MM.1S (cell line): ENCODE measurements around the gene MED27.
A peak's percentile ranks its signal among the peaks of the same experiment; 100 is the strongest.

Source experiments
- DNase-seq: peaks from one replicate; pipeline ENCODE4 v3.0.0-alpha.2; 2015
- H2AFZ ChIP-seq: fragments of 300-600 bp; sonication (generic); 2 replicates; pipeline ENCODE4 v1.6.0; 2016; ENCODE audit warnings: antibody characterized with exemption, low read length
- H3F3A ChIP-seq: fragments of 300-600 bp; sonication (generic); 2 replicates; pipeline ENCODE4 v1.6.1; 2016; ENCODE audit warnings: mild to moderate bottlenecking, antibody characterized with exemption, low read length, moderate library complexity, mixed read lengths; ENCODE audit not compliant: insufficient read depth
- H3K27ac ChIP-seq: fragments of 300-600 bp; sonication (generic); 2 replicates; pipeline ENCODE4 v1.5.1; 2016; ENCODE audit warnings: mild to moderate bottlenecking, low read length
- H3K27me3 ChIP-seq: fragments of 300-600 bp; sonication (generic); replicated peaks from 2 replicates; pipeline ENCODE4 v1.6.0; 2016; ENCODE audit warnings: low read length; ENCODE audit not compliant: insufficient read depth
- H3K36me3 ChIP-seq: fragments of 300-600 bp; sonication (generic); replicated peaks from 2 replicates; pipeline ENCODE4 v1.6.1; 2016; ENCODE audit warnings: mild to moderate bottlenecking, low read length, mixed read lengths; ENCODE audit not compliant: insufficient read depth
- H3K4me1 ChIP-seq: fragments of 300-600 bp; sonication (generic); 2 replicates; pipeline ENCODE4 v1.6.1; 2016; ENCODE audit warnings: low read length, mixed read lengths
- H3K4me2 ChIP-seq: fragments of 300-600 bp; sonication (generic); 2 replicates; pipeline ENCODE4 v1.6.0; 2016; ENCODE audit warnings: low read depth, low read length
- H3K4me3 ChIP-seq: fragments of 300-600 bp; sonication (generic); 2 replicates; pipeline ENCODE4 v1.5.1; 2016; ENCODE audit warnings: low read length, mixed read lengths
- H3K79me2 ChIP-seq: fragments of 300-600 bp; sonication (generic); 2 replicates; pipeline ENCODE4 v1.6.1; 2016; ENCODE audit warnings: mixed run types, low read length, mixed read lengths
- H3K9ac ChIP-seq: fragments of 300-600 bp; sonication (generic); 2 replicates; pipeline ENCODE4 v1.6.1; 2016; ENCODE audit warnings: low read length, mixed read lengths
- H3K9me2 ChIP-seq: fragments of 300-600 bp; sonication (generic); replicated peaks from 2 replicates; pipeline ENCODE4 v1.6.1; 2016; ENCODE audit warnings: mild to moderate bottlenecking, low read length, mixed read lengths; ENCODE audit not compliant: insufficient read depth
- H3K9me3 ChIP-seq: fragments of 300-600 bp; sonication (generic); replicated peaks from 2 replicates; pipeline ENCODE4 v1.6.1; 2016; ENCODE audit warnings: mild to moderate bottlenecking, low read length, mixed read lengths; ENCODE audit not compliant: insufficient read depth
- H4K20me1 ChIP-seq: fragments of 300-600 bp; sonication (generic); 2 replicates; pipeline ENCODE4 v1.6.1; 2016; ENCODE audit warnings: mild to moderate bottlenecking, low read length, moderate library complexity, mixed read lengths; ENCODE audit not compliant: insufficient read depth
- EZH2 ChIP-seq: fragments of 300-600 bp; sonication (generic); optimal IDR thresholded peaks from 2 replicates; pipeline ENCODE3; 2017; ENCODE audit warnings: low read depth, mild to moderate bottlenecking, antibody characterized with exemption, low read length, mixed read lengths
- EZH2phosphoT487 ChIP-seq: fragments of 300-600 bp; sonication (generic); IDR thresholded peaks from 2 replicates; pipeline ENCODE4 v1.6.1; 2018; ENCODE audit warnings: antibody characterized with exemption, low read length
- TF ChIP-seq, protein P1 (sequence below): fragments of 300-600 bp; sonication (generic); IDR thresholded peaks from 2 replicates; pipeline ENCODE4 v1.5.1; 2016; ENCODE audit warnings: antibody characterized with exemption, low read length, mixed read lengths

MED27 gene

DNA sequence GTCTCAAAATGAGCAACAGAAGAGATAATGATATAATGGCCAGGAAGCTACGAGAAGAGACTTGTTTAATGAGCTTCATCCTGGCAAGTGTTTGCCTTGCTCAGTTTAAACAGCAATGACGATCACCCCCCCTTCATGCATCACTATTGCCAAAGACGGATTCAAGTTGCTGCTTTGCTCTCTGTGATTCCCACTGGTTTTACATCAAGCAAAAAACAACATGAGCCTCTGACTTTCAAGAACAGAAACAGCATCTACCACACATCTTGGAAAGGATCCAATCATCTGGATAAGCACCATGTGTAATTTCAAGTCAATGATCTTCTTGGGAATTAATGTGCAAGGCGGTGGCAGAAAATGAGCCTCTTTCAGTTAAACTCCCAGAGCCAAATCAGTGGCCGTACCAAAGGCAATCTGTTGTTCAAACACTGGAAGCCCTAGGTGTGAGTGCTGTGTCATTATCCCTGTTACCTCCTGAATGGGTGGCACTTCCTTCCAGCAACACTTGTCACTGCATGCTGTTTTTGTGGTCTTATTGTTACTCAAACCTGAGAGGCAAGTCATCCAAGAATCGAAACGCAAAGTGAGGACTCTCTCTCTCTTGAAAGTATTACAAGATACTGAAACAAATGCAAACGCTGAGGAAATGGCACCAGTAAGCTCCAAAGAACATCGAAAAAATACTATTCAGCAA lies 72.8 kb downstream of the MED27 start:
- no peak overlapping the region for H2AFZ ChIP-seq
- H3K27me3 ChIP-seq = no peaks in the 10 kb centered on the region
- TF ChIP-seq EZH2phosphoT487 = no peak
- no peak overlapping the region for H3K4me2 ChIP-seq
- H3F3A ChIP-seq = no peaks in the 10 kb centered on the region; the same call in 1 of the 2 replicates
- no peaks in the 10 kb centered on the region for H3K9me3 ChIP-seq
- H3K4me3 ChIP-seq = no peak overlapping the region
- H3K9ac ChIP-seq = no peak overlapping the region
- no peaks in the 10 kb centered on the region for H3K79me2 ChIP-seq
- H3K4me1 ChIP-seq = no peaks in the 10 kb centered on the region
- no peaks in the 10 kb centered on the region for H3K36me3 ChIP-seq
- H3K9me2 ChIP-seq = no peaks in the 10 kb centered on the region
- H3K27ac ChIP-seq = no peak overlapping the region
- peak; percentile 63 for DNase-seq
- H4K20me1 ChIP-seq = no peaks in the 10 kb centered on the region

DNA sequence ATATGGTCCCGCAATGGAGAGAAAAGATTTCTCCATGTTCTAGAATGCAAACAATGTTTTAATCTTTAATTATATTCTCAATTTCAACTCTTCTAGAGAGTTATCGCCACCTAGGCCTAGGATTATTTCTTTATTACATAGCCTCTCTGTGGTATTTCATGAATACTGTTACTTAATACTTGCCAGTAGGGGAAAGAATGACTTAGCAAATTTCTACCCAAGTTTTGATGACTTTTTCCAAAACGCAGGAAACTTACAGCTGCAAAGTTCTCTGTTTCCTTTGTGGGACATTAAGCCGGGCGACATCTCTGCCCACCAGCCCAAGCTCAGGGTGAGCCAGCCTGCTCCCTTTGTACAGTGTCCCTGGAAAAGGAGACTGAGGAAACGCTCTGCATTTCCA lies 73.8 kb downstream of the MED27 start:
- no peak for DNase-seq
- H3K4me1 ChIP-seq = no peaks in the 10 kb centered on the region
- no peaks in the 10 kb centered on the region for H3K79me2 ChIP-seq
- H3K9me2 ChIP-seq = no peaks in the 10 kb centered on the region
- H4K20me1 ChIP-seq = no peaks in the 10 kb centered on the region
- H3K4me3 ChIP-seq = no peak overlapping the region
- TF ChIP-seq EZH2phosphoT487 = no peak
- no peak for TF ChIP-seq EZH2
- TF ChIP-seq, protein P1, sequence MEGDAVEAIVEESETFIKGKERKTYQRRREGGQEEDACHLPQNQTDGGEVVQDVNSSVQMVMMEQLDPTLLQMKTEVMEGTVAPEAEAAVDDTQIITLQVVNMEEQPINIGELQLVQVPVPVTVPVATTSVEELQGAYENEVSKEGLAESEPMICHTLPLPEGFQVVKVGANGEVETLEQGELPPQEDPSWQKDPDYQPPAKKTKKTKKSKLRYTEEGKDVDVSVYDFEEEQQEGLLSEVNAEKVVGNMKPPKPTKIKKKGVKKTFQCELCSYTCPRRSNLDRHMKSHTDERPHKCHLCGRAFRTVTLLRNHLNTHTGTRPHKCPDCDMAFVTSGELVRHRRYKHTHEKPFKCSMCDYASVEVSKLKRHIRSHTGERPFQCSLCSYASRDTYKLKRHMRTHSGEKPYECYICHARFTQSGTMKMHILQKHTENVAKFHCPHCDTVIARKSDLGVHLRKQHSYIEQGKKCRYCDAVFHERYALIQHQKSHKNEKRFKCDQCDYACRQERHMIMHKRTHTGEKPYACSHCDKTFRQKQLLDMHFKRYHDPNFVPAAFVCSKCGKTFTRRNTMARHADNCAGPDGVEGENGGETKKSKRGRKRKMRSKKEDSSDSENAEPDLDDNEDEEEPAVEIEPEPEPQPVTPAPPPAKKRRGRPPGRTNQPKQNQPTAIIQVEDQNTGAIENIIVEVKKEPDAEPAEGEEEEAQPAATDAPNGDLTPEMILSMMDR = no peak
- H3K27ac ChIP-seq = no peak overlapping the region
- H3K9me3 ChIP-seq = no peaks in the 10 kb centered on the region
- no peak overlapping the region for H2AFZ ChIP-seq
- no peak overlapping the region for H3K4me2 ChIP-seq
- no peak overlapping the region for H3K9ac ChIP-seq
- H3K27me3 ChIP-seq = no peaks in the 10 kb centered on the region
- no peaks in the 10 kb centered on the region; the same call in 1 of the 2 replicates for H3F3A ChIP-seq
- no peaks in the 10 kb centered on the region for H3K36me3 ChIP-seq

DNA sequence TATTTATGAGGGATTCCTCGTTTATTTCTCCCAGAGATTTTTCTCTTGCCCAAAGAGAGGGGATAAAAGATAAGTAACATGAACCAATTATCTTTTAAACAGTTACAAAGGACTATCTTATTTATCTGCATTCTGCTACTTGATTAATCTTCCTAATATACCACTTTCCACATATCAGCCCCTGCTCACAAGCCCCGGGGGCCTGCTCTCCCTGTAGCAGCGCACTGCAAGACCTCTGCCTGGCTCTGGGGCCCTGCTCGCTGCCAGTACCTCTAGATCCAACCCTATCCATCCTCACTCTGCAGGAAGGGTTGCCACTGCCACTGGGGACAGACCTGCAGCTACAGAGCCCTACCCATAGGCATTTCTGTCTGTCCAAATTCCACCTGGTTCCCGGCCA lies 75.3 kb downstream of the MED27 start:
- DNase-seq = no peak
- no peak overlapping the region for H3K27ac ChIP-seq
- no peaks in the 10 kb centered on the region for H3K9me2 ChIP-seq
- H3K4me1 ChIP-seq = no peaks in the 10 kb centered on the region
- no peak overlapping the region for H2AFZ ChIP-seq
- H3K36me3 ChIP-seq = no peaks in the 10 kb centered on the region
- no peaks in the 10 kb centered on the region for H3K9me3 ChIP-seq
- no peaks in the 10 kb centered on the region; the same call in 1 of the 2 replicates for H3F3A ChIP-seq
- H3K4me2 ChIP-seq = no peak overlapping the region
- H3K4me3 ChIP-seq = no peak overlapping the region
- H3K27me3 ChIP-seq = no peaks in the 10 kb centered on the region
- H3K9ac ChIP-seq = no peak overlapping the region
- H3K79me2 ChIP-seq = no peaks in the 10 kb centered on the region
- H4K20me1 ChIP-seq = no peaks in the 10 kb centered on the region
- TF ChIP-seq, protein P1 = no peak
- no peak for TF ChIP-seq EZH2
- TF ChIP-seq EZH2phosphoT487 = no peak

DNA sequence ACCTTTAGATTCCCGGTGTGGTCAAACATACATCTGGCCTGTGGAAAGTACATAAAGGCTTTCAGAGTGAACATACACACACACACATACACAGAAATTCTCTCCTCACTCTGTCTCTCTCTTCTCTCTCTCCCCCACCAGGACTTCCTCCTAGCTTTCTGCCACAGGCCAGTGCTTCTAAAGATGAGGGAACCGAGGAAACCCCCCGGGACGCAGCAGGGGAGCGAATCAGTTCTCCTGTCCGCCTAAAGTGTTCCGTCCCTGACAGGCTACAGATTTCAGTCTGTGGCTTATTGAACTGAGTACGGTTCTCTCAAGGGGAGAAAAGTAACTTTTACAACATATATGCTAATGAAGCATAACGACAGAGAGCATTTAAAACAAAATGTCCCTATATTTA lies 75.8 kb downstream of the MED27 start:
- H3K9ac ChIP-seq = no peak overlapping the region
- no peak overlapping the region for H3K4me3 ChIP-seq
- no peaks in the 10 kb centered on the region for H3K9me2 ChIP-seq

More for the DNA sequence above, 75.8 kb downstream of the MED27 start:
- Histone ChIP-seq H3K9me3 (no peaks in the 10 kb centered on the region), H3K36me3 (no peaks in the 10 kb centered on the region), H3K27ac (no peak overlapping the region), H3K4me1 (no peaks in the 10 kb centered on the region), H3F3A (no peaks in the 10 kb centered on the region; the same call in 1 of the 2 replicates), H3K4me2 (no peak overlapping the region), H3K79me2 (no peaks in the 10 kb centered on the region), H4K20me1 (no peaks in the 10 kb centered on the region), H2AFZ (no peak overlapping the region), H3K27me3 (no peaks in the 10 kb centered on the region)
- no peak for DNase-seq
- TF ChIP-seq, protein P1 = no peak
- TF ChIP-seq EZH2 = no peak
- TF ChIP-seq EZH2phosphoT487 = no peak
